ENCODE data around the gene SLC11A2.
A peak's percentile ranks its signal among the peaks of the same experiment; 100 is the strongest.
"Not testable (repeated sequence)": the region's sequence is repeated elsewhere in the genome, so short reads cannot be mapped to it uniquely, and the experiment has no call there.

SLC11A2 gene

GRCh38 chr12:51025338-51025835, 797 bp downstream of the SLC11A2 start:
- DNase-seq (ENCODE audit: low read depth in 2 of 2): no peak

GRCh38 chr12:51023625-51024382, 2.4 kb downstream of the SLC11A2 start:
- DNase-seq (ENCODE audit: low read depth in 2 of 2): no peak

GRCh38 chr12:51021694-51022093, 4.5 kb downstream of the SLC11A2 start:
- no peak for DNase-seq (ENCODE audit: low read depth in 2 of 2)

- DNase-seq (ENCODE audit: low read depth in 2 of 2): no peak
Measured at GRCh38 chr12:51020448-51021182, 5.6 kb downstream of the SLC11A2 start.

GRCh38 chr12:51019927-51020326, 6.3 kb downstream of the SLC11A2 start:
- no peak for DNase-seq (ENCODE audit: low read depth in 2 of 2)

GRCh38 chr12:51018956-51019355, 7.2 kb downstream of the SLC11A2 start:
- no peak for DNase-seq (ENCODE audit: low read depth in 2 of 2)

GRCh38 chr12:51017452-51017851, 8.7 kb downstream of the SLC11A2 start:
- no peak for DNase-seq (ENCODE audit: low read depth in 2 of 2)

- DNase-seq (ENCODE audit: low read depth in 2 of 2): not testable (repeated sequence)
Measured at GRCh38 chr12:51014467-51014866, 11.7 kb downstream of the SLC11A2 start.

- DNase-seq (ENCODE audit: low read depth in 2 of 2): no peak
Measured at GRCh38 chr12:51013441-51013840, 12.7 kb downstream of the SLC11A2 start.

GRCh38 chr12:51012570-51013236, 13.5 kb downstream of the SLC11A2 start:
- no peak for DNase-seq (ENCODE audit: low read depth in 2 of 2)

GRCh38 chr12:51011955-51012354, 14.2 kb downstream of the SLC11A2 start:
- no peak for DNase-seq (ENCODE audit: low read depth in 2 of 2)

- peak; percentile 31 to 34 for DNase-seq (ENCODE audit: low read depth in 2 of 2)
Measured at GRCh38 chr12:51009056-51009440, 17.1 kb downstream of the SLC11A2 start.

GRCh38 chr12:51008329-51009055, 17.7 kb downstream of the SLC11A2 start:
- DNase-seq (ENCODE audit: low read depth in 2 of 2): no peak

GRCh38 chr12:51005671-51006070, 20.5 kb downstream of the SLC11A2 start:
- DNase-seq (ENCODE audit: low read depth in 2 of 2): no peak

- no peak for DNase-seq (ENCODE audit: low read depth in 2 of 2)
Measured at GRCh38 chr12:51005030-51005429, 21.2 kb downstream of the SLC11A2 start.

GRCh38 chr12:51004504-51004903, 21.7 kb downstream of the SLC11A2 start:
- DNase-seq (ENCODE audit: low read depth in 2 of 2): no peak

GRCh38 chr12:51001799-51002198, 24.4 kb downstream of the SLC11A2 start:
- DNase-seq (ENCODE audit: low read depth in 2 of 2): no peak

- DNase-seq (ENCODE audit: low read depth in 2 of 2): no peak
Measured at GRCh38 chr12:51000245-51000644, 25.9 kb downstream of the SLC11A2 start.

- DNase-seq (ENCODE audit: low read depth in 2 of 2): no peak
Measured at GRCh38 chr12:50999093-50999492, 27.1 kb downstream of the SLC11A2 start.

- DNase-seq (ENCODE audit: low read depth in 2 of 2): no peak
Measured at GRCh38 chr12:50992819-50993218, 33.4 kb downstream of the SLC11A2 start.

GRCh38 chr12:50991291-50991690, 34.9 kb downstream of the SLC11A2 start:
- no peak for DNase-seq (ENCODE audit: low read depth in 2 of 2)

GRCh38 chr12:50990791-50991190, 35.4 kb downstream of the SLC11A2 start:
- DNase-seq (ENCODE audit: low read depth in 2 of 2): no peak
